ENCODE results near the gene ELANE. TPM values are rescaled to one million over a fixed set of nuclear protein-coding genes. Genes with fewer than 3 reads are reported as not detected.
"Not testable (repeated sequence)": the region's sequence is repeated elsewhere in the genome, so short reads cannot be mapped to it uniquely, and the experiment has no call there.

ELANE gene
- total RNA-seq, 1 donor from 2014 or later: not detected

DNA sequence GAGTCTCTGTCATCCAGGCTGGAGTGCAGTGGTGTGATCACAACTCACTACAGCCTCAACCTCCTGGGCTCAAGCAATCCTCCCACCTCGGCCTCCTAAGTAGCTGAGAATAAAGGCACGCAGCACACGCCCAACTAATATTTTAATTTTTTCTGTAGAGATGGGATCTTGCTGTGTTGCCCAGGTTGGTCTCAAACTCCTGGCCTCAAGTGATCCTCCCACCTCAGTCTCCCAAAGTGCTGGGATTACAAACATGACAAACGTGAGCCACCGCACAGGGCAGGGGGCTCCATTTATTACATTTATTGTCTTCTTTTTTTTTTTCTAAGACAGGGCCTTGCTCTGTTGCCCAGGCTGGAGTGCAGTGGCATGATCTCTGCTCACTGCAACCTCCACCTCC, 31.9 kb upstream of the ELANE start:
- peaks cover 14% of the 10 kb centered on the region for H3K27me3 Mint-ChIP-seq (ENCODE audit: low read depth)
- H3K4me3 Mint-ChIP-seq (ENCODE audit: low read depth); H3K27ac Mint-ChIP-seq; DNase-seq (ENCODE audit: low spot score); H3K4me1 Mint-ChIP-seq (ENCODE audit: low read depth); intact Hi-C loops (cut with micrococcal nuclease); H3K9me3 Mint-ChIP-seq: not testable (repeated sequence)
- peaks cover 17% of the 10 kb centered on the region for H3K36me3 Mint-ChIP-seq (ENCODE audit: low read depth)

DNA sequence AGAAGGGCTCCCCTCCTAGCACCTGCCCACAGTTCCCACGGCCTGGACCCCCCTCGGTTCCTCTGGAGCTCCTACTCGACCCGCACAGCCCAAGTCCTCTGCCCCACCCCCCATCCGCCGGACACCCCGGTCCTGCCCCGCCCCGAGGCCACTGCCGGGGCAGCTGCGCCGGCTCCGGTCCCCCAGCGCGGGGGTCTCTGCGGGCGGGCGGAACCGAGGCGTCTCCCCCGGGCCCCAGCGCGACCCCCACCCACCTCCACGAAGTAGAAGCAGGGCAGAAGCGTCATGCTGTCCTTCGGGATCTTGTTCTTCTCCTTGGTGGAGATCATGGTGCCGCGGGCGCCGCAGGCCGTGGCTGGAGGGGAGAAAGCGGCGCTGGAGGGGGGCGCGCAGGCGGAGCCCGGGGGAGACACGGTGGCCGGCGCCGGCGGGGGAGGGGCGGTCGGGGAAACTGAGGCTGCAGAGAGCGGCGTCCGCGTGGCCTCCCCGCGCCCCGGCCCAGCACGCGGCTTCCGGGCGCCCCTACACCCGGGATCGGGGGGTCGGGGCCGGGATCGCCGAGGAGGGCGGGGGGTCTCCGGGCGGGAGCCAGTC, 30.8 kb upstream of the ELANE start:
- no peak for DNase-seq (ENCODE audit: low spot score)
- Mint-ChIP-seq H3K27ac (no peak overlapping the region), H3K36me3 (ENCODE audit: low read depth) (peaks cover 9% of the 10 kb centered on the region), H3K9me3 (peaks cover 4% of the 10 kb centered on the region), H3K4me1 (ENCODE audit: low read depth) (no peaks in the 10 kb centered on the region), H3K27me3 (ENCODE audit: low read depth) (peaks cover 14% of the 10 kb centered on the region), H3K4me3 (ENCODE audit: low read depth) (no peak overlapping the region)
- intact Hi-C loops (cut with micrococcal nuclease): no loop called here

DNA sequence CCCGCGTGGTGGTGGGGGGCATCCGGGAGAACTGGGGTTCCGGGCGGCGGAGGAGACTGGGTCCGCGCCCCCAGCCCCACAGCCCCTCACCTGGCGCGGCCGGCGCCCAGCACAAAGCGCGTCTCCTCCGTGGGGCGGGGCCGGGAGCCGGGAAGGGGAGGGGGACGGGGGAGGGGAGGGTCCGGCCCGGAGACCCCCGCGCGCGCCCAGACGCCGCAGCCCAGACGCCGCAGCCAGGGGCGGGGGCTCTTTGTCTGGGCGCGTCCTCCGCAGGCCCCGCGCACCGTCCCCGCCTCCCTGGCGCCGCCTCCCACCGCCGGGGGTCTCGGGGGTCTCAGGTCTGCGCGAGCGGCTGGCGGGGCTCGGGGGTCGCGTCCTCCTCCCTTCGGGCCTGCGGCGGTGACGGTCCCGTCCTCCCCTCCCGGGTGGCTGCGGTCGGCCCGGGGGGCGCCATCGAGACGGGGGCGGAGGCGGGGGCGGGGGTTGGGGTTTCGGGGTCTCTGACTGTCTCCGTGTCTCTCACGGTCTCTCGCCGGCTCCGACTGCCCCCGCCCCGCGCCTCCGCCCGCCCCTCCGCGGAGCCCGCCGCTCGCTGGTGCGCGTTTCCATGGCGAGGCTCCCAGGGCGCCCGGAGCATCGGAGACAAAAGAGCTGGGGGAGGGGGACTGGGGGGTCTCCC, 30.1 kb upstream of the ELANE start, which contains the start of gene PLPPR3:
Gene PLPPR3, minus strand, starts transcription at position 131 of the 679 bp plus-strand sequence. CDS start 396 bp downstream, outside the sequence.
- DNase-seq (ENCODE audit: low spot score): no peak
- no peak within 1 kb of the TSS for H3K27ac Mint-ChIP-seq
- no peak within 1 kb of the TSS for H3K4me3 Mint-ChIP-seq (ENCODE audit: low read depth)
- H3K4me1 Mint-ChIP-seq (ENCODE audit: low read depth): no peaks in the 10 kb centered on the region
- no peaks in the 10 kb centered on the region for H3K9me3 Mint-ChIP-seq
- intact Hi-C loops (cut with micrococcal nuclease): no loop called here
- H3K27me3 Mint-ChIP-seq (ENCODE audit: low read depth): peaks cover 14% of the 10 kb centered on the region
- peaks cover 3% of the 10 kb centered on the region for H3K36me3 Mint-ChIP-seq (ENCODE audit: low read depth)

DNA sequence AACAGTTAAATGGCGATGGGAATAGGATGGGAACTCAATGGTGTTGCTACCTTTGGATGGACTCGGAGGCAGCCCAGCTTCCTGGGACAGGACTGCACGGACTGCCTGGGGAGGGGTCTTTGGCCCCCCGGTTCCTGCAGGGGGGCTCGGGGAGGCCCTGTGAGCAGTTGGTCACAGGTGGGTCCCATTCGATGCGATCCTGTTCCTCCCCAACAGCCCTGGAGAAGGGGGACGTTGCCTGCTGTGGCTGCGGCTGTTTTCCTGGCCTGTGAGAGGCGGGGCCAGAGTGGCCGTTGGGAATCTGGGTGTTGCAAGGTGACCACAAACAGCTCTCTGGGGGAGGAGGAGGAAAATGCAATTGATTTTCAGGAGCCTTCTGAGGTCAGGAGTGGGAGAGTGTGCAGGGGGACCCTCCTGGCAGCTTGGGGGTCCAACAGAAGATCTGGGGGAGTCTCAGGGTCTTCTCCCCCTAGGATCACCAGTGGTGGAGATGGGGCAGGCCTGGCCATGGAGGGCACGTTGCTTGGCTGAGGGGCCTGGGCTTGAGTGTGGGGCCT, 28.5 kb upstream of the ELANE start:
- Mint-ChIP-seq H3K4me3 (ENCODE audit: low read depth) (no peak overlapping the region), H3K9me3 (no peaks in the 10 kb centered on the region), H3K4me1 (ENCODE audit: low read depth) (no peaks in the 10 kb centered on the region), H3K27me3 (ENCODE audit: low read depth) (peaks cover 14% of the 10 kb centered on the region), H3K27ac (no peak overlapping the region), H3K36me3 (ENCODE audit: low read depth) (no peaks in the 10 kb centered on the region)
- no peak for DNase-seq (ENCODE audit: low spot score)
- intact Hi-C loops (cut with micrococcal nuclease): no loop called here

DNA sequence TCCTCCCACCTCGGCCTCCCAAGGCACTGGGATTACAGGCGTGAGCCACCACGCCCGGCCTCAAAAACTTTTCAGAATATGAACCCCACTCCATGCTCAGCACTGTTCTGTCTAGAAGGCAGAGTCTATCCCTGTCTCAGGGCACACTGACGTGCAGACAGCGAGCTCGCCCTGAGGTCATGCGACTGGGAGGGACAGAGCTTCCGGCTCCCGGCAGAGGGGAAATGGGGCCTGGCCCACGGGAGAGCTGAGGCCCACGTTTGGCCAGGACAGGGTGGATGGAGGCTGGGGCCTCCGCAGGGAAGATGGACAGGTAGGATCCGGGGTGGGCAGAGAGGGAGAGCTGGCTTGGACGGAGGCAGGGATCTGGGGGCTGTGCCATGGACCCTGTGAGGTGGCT, 27.2 kb upstream of the ELANE start:
- no peak for DNase-seq (ENCODE audit: low spot score)
- Mint-ChIP-seq H3K36me3 (ENCODE audit: low read depth) (no peaks in the 10 kb centered on the region), H3K27ac (no peak overlapping the region), H3K27me3 (ENCODE audit: low read depth) (peaks cover 13% of the 10 kb centered on the region), H3K4me3 (ENCODE audit: low read depth) (no peak overlapping the region), H3K9me3 (no peaks in the 10 kb centered on the region), H3K4me1 (ENCODE audit: low read depth) (no peaks in the 10 kb centered on the region)
- intact Hi-C loops (cut with micrococcal nuclease): no loop called here

DNA sequence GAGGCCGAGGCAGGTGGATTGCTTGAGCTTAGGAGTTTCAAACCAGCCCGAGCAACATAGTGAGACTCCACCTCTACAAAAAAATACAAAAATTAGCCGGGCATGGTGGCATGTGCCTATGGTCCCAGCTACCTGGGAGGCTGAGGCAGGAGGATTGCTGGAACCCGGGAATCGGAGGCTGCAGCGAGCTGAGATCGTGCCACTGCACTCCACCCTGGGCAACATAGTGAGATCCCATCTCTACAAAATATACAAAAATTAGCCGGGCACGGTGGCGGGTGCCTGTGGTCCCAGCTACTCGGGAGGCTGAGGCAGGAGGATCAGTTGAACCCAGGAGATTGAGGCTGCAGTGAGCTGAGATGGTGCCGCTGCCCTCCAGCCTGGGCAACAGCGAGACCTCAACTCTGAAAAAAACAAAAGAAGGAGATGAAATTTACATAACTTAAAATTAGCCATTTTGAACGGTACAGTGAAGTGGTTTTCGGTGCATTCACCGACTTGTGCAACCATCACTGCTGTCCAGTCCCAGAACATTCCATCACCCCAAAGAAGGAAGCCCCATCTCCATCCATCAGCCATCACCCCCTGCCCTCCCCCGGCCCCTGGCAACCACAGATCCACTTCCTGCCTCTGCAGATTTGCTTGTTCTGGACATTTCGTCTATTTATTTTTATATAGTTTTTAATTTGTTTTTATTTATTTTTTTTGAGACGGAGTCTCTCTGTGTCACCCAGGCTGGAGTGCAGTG, 26.0 kb upstream of the ELANE start:
- Mint-ChIP-seq H3K9me3 (no peaks in the 10 kb centered on the region), H3K36me3 (ENCODE audit: low read depth) (no peaks in the 10 kb centered on the region), H3K4me3 (ENCODE audit: low read depth) (no peak overlapping the region), H3K27ac (no peak overlapping the region), H3K4me1 (ENCODE audit: low read depth) (no peaks in the 10 kb centered on the region), H3K27me3 (ENCODE audit: low read depth) (peaks cover 12% of the 10 kb centered on the region)
- intact Hi-C loops (cut with micrococcal nuclease): no loop called here
- no peak for DNase-seq (ENCODE audit: low spot score)

DNA sequence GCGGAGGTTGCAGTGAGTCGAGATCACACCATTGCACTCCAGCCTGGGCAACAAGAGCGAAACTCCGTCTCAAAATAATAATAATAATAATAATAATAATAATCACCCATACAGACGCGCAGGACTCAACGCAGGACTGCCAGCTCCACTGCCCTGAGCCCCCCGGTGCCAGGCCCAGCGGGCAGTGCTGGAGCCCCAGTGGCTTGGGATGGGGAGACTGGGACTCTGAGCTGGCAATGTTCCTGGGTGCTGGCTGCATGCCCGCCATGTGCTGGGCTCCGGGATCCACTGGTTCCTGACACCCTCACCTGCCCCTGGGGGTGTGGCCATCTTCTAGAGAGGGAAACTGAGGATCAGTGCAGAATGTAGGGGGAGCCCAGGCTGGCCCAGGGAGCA, 24.8 kb upstream of the ELANE start:
- Mint-ChIP-seq H3K27ac (no peak overlapping the region), H3K27me3 (ENCODE audit: low read depth) (peaks cover 12% of the 10 kb centered on the region), H3K4me1 (ENCODE audit: low read depth) (no peaks in the 10 kb centered on the region), H3K36me3 (ENCODE audit: low read depth) (no peaks in the 10 kb centered on the region), H3K4me3 (ENCODE audit: low read depth) (no peak overlapping the region), H3K9me3 (no peaks in the 10 kb centered on the region)
- no peak for DNase-seq (ENCODE audit: low spot score)
- intact Hi-C loops (cut with micrococcal nuclease): no loop called here

DNA sequence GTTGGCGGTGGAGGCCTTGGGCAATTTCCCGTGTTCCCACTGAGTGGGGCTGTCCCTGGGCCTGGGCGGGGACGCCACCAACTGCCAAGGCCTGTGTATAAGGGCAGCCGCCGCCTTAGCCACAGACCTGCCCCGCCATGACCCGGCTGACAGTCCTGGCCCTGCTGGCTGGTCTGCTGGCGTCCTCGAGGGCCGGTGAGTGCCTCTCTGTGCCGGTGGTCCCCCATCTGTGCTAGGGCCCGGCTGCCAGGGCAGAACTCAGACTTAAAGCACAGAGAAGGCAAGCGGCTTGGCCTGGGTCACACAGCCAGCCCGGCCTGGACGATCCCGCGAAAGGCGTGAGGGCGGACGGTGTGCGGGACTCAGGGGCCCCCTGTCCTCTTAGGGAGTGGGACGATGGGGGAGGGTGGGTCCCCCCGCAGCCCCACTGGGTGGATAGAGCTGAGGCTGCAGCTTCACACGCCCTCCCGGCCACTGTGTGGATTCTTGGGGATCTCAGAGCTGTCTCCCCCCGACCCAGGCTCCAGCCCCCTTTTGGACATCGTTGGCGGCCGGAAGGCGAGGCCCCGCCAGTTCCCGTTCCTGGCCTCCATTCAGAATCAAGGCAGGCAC, 24.3 kb upstream of the ELANE start, which contains the start of gene AZU1:
Gene AZU1, plus strand, starts transcription at position 128 of the 612 bp plus-strand sequence. Its CDS starts 10 bp downstream, at position 138.
- Mint-ChIP-seq H3K4me1 (ENCODE audit: low read depth) (no peaks in the 10 kb centered on the region), H3K36me3 (ENCODE audit: low read depth) (no peaks in the 10 kb centered on the region), H3K4me3 (ENCODE audit: low read depth) (no peak within 1 kb of the TSS), H3K27me3 (ENCODE audit: low read depth) (peaks cover 10% of the 10 kb centered on the region), H3K9me3 (no peaks in the 10 kb centered on the region), H3K27ac (no peak within 1 kb of the TSS)
- no peak for DNase-seq (ENCODE audit: low spot score)
- intact Hi-C loops (cut with micrococcal nuclease): no loop called here

DNA sequence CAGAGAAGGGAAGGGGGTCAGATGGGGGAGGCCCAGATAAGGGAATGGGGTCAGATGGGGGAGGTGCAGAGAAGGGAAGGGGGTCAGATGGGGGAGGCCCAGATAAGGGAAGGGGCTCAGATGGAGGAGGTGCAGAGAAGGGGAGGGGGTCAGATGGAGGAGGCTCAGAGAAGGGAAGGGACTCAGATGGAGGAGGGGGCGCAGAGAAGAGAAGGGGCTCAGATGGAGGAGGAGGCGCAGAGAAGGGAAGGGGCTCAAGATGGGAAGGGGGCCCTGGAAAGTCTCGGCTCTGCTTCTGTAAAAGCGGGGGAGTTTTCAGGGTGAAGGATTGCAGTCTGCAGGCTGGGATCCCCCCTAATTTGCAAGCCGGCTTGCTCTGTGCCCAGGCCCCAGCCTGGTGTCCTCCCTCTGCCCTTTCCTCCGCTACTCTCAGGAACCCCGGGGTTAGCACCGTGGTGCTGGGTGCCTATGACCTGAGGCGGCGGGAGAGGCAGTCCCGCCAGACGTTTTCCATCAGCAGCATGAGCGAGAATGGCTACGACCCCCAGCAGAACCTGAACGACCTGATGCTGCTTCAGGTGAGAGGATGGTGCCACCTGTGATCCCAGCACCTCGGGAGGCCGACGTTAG, 22.9 kb upstream of the ELANE start:
- intact Hi-C loops (cut with micrococcal nuclease): no loop called here
- no peak overlapping the region for H3K27ac Mint-ChIP-seq
- H3K9me3 Mint-ChIP-seq: no peaks in the 10 kb centered on the region
- H3K36me3 Mint-ChIP-seq (ENCODE audit: low read depth): no peaks in the 10 kb centered on the region
- no peaks in the 10 kb centered on the region for H3K4me1 Mint-ChIP-seq (ENCODE audit: low read depth)
- H3K4me3 Mint-ChIP-seq (ENCODE audit: low read depth): no peak overlapping the region
- DNase-seq (ENCODE audit: low spot score): no peak
- peaks cover 2% of the 10 kb centered on the region for H3K27me3 Mint-ChIP-seq (ENCODE audit: low read depth)

DNA sequence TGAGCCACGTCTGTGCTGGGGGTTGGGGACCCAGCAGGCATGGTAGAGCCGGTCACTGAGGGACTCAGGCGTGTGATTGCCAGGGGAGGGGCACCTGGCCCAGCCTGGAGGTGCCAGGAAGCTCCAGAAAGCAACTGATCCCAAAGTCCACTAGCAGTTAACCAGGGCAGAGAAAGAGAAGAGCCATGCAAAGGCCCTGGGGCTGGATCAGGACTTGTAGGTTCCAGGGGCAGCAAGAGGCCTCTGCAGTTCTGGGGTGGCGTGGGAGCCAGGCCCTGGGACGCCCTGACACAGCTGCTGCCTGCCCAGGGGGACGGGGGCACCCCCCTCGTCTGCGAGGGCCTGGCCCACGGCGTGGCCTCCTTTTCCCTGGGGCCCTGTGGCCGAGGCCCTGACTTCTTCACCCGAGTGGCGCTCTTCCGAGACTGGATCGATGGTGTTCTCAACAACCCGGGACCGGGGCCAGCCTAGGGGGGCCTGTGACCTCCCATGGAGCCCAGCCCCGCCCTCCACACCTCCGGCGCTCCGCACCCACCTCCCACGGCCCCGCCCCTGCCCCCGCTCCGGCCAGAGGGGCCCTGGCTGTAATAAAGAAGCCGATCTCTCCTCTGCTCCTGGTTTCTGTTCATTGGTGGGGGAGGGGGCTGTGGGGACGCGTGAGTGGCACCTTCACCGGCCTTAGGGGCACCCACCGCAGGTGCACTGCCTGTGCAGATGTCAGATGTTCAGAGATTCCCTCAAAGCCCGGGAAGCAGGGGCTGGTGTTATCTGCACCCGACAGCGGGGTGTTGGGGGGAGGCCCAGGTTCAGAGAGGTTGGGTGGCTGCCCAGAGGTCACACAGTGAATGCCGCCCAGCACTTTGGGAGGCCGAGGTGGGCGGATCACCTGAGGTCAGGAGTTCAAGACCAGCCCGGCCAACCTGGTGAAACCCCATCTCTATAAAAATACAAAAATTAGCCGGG, 20.4 kb upstream of the ELANE start:
- no peak overlapping the region for H3K4me3 Mint-ChIP-seq (ENCODE audit: low read depth)
- no peaks in the 10 kb centered on the region for H3K9me3 Mint-ChIP-seq
- no peak overlapping the region for H3K27ac Mint-ChIP-seq
- no peaks in the 10 kb centered on the region for H3K36me3 Mint-ChIP-seq (ENCODE audit: low read depth)
- intact Hi-C loops (cut with micrococcal nuclease): loop anchor here (10.0 kb wide), 1 partner anchor 57 kb away; no protein-coding TSS in a partner anchor
- peaks cover 3% of the 10 kb centered on the region for H3K4me1 Mint-ChIP-seq (ENCODE audit: low read depth)
- DNase-seq (ENCODE audit: low spot score): no peak
- H3K27me3 Mint-ChIP-seq (ENCODE audit: low read depth): peaks cover 5% of the 10 kb centered on the region

DNA sequence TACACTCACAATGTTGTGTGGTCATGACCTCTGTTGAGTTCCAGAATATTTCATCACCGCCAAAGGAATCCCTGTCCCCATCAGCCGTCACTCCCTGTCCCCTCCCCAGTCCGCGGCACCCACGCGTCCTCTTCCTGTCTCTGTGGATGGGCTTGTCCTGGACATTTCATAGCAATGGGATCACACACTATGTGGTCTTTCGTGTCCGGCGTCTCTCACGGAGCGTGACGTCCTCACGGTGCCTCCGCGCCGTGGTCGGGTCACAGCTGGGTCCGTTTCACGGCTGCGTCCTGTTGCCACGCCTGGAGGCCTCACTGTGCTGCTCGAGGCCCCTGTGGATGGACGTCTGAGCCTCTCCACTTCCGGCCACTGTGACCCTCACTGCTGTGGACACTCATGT, 17.9 kb upstream of the ELANE start:
- no peak overlapping the region for H3K4me3 Mint-ChIP-seq (ENCODE audit: low read depth)
- H3K36me3 Mint-ChIP-seq (ENCODE audit: low read depth): no peaks in the 10 kb centered on the region
- H3K27ac Mint-ChIP-seq: no peak overlapping the region
- no peak for DNase-seq (ENCODE audit: low spot score)
- H3K27me3 Mint-ChIP-seq (ENCODE audit: low read depth): peaks cover 8% of the 10 kb centered on the region
- intact Hi-C loops (cut with micrococcal nuclease): loop anchor here (10.0 kb wide), 1 partner anchor 59 kb away; no protein-coding TSS in a partner anchor
- H3K9me3 Mint-ChIP-seq: no peaks in the 10 kb centered on the region
- H3K4me1 Mint-ChIP-seq (ENCODE audit: low read depth): peaks cover 3% of the 10 kb centered on the region
